HL-60 (cell line): Measurements from ENCODE around the gene WASHC4.

Source experiments
- DNase-seq, 2 experiments: peaks; one replicate each; pipeline ENCODE4 v3.0.0-alpha.2; 2010 to 2020; ENCODE audit warnings: low read depth in 1 of 2, low spot score in 1 of 2
- H3K27ac ChIP-seq: fragments of 250-450 bp; sonication (Bioruptor Pico); replicated peaks from 2 replicates; pipeline ENCODE4 v1.5.1; 2020; ENCODE audit warnings: mild to moderate bottlenecking, moderate library complexity
- H3K27me3 ChIP-seq: fragments of 250-450 bp; sonication (Bioruptor Pico); 2 replicates; pipeline ENCODE4 v1.5.1; 2021; ENCODE audit warnings: mild to moderate bottlenecking, moderate library complexity; ENCODE audit not compliant: insufficient read depth, poor library complexity, severe bottlenecking
- H3K4me3 ChIP-seq: replicated peaks from 2 replicates; pipeline ENCODE4 v1.5.1; 2011; ENCODE audit warnings: mild to moderate bottlenecking, control low read depth, low read length; ENCODE audit not compliant: insufficient read depth
- GABPA ChIP-seq: IDR thresholded peaks from 2 replicates; pipeline ENCODE4 v1.6.1; 2012; ENCODE audit warnings: low read depth
- POLR2AphosphoS5 ChIP-seq: IDR thresholded peaks from 2 replicates; pipeline ENCODE4 v1.6.1; 2012; ENCODE audit warnings: low read depth
- REST ChIP-seq: IDR thresholded peaks from 2 replicates; pipeline ENCODE4 v1.6.1; 2012; ENCODE audit warnings: low read depth; ENCODE audit not compliant: insufficient replicate concordance
- SPI1 ChIP-seq: IDR thresholded peaks from 2 replicates; pipeline ENCODE4 v1.6.1; 2012; ENCODE audit warnings: low read depth, mild to moderate bottlenecking, borderline replicate concordance
- TF ChIP-seq, protein P1 (sequence below): IDR thresholded peaks from one replicate; pipeline ENCODE4 v1.5.1; 2011; ENCODE audit warnings: low read length, control low read depth, inconsistent platforms; ENCODE audit not compliant: insufficient read depth

Gene WASHC4

GRCh38 chr12:105162174-105162573 is 54.6 kb downstream of the WASHC4 start:
- Histone ChIP-seq H3K4me3 (no peak overlapping the region), H3K27ac (no peak overlapping the region), H3K27me3 (no peaks in the 10 kb centered on the region)
- no peak for DNase-seq
- TF ChIP-seq REST (no peak), GABPA (no peak), SPI1 (no peak), POLR2AphosphoS5 (no peak)
- TF ChIP-seq, protein P1, sequence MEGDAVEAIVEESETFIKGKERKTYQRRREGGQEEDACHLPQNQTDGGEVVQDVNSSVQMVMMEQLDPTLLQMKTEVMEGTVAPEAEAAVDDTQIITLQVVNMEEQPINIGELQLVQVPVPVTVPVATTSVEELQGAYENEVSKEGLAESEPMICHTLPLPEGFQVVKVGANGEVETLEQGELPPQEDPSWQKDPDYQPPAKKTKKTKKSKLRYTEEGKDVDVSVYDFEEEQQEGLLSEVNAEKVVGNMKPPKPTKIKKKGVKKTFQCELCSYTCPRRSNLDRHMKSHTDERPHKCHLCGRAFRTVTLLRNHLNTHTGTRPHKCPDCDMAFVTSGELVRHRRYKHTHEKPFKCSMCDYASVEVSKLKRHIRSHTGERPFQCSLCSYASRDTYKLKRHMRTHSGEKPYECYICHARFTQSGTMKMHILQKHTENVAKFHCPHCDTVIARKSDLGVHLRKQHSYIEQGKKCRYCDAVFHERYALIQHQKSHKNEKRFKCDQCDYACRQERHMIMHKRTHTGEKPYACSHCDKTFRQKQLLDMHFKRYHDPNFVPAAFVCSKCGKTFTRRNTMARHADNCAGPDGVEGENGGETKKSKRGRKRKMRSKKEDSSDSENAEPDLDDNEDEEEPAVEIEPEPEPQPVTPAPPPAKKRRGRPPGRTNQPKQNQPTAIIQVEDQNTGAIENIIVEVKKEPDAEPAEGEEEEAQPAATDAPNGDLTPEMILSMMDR, result no peak

GRCh38 chr12:105164068-105164467 is 56.5 kb downstream of the WASHC4 start:
- no peak overlapping the region for H3K4me3 ChIP-seq
- no peaks in the 10 kb centered on the region for H3K27me3 ChIP-seq
- DNase-seq, result no peak
- TF ChIP-seq, protein P1, result no peak
- TF ChIP-seq REST (no peak), SPI1 (no peak), POLR2AphosphoS5 (no peak), GABPA (no peak)
- H3K27ac ChIP-seq, result no peak overlapping the region

DNA sequence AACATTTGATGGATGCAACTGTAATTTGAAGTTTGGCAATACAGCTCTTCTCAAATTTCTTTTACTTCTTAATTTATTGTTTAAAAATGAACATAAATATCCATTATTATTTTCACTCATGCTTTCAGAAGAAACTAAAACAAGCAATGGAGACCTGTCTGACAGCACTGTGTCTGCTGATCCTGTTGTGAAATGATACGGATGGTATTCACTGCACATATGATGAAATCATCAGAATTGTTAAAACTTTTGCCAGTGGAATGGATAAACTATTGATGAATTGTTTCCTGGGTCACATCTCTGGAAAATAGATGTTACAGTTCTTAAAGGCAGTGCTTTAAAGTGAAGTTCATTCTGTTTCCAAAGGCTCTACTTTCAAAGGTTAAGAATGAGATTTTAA is 59.2 kb downstream of the WASHC4 start:
- H3K27me3 ChIP-seq, result no peaks in the 10 kb centered on the region
- no peak for DNase-seq
- no peak overlapping the region for H3K27ac ChIP-seq
- TF ChIP-seq POLR2AphosphoS5 (no peak), SPI1 (no peak), REST (no peak), GABPA (no peak)
- TF ChIP-seq, protein P1, result no peak
- no peak overlapping the region for H3K4me3 ChIP-seq
